IPS-18c (cell line): ENCODE measurements around the gene MB21D2.

ENCODE experiments used
- H3K4me3 ChIP-seq: 2 replicates; pipeline ENCODE4 v1.7.0; 2013; ENCODE audit warnings: low read depth, mild to moderate bottlenecking, low read length, moderate library complexity; ENCODE audit not compliant: insufficient read depth
- H3K9me3 ChIP-seq: one replicate; pipeline ENCODE4 v1.6.1; 2013; ENCODE audit warnings: mild to moderate bottlenecking, low read length, moderate library complexity; ENCODE audit not compliant: control insufficient read depth, insufficient read depth

The MB21D2 gene

GRCh38 chr3:192905980-192906678 lies 11.5 kb downstream of the MB21D2 start:
- Histone ChIP-seq H3K9me3 (no peaks in the 10 kb centered on the region), H3K4me3 (no peak overlapping the region)

GRCh38 chr3:192904632-192905289 lies 12.9 kb downstream of the MB21D2 start:
- H3K4me3 ChIP-seq = no peak overlapping the region
- H3K9me3 ChIP-seq = no peaks in the 10 kb centered on the region

GRCh38 chr3:192902549-192902948 lies 15.1 kb downstream of the MB21D2 start:
- no peaks in the 10 kb centered on the region for H3K9me3 ChIP-seq
- H3K4me3 ChIP-seq = no peak overlapping the region

- Histone ChIP-seq H3K4me3 (no peak overlapping the region), H3K9me3 (no peaks in the 10 kb centered on the region)
Measured at GRCh38 chr3:192901435-192901834, 16.2 kb downstream of the MB21D2 start.

- Histone ChIP-seq H3K4me3 (no peak overlapping the region), H3K9me3 (no peaks in the 10 kb centered on the region)
Measured at GRCh38 chr3:192899540-192899982, 18.1 kb downstream of the MB21D2 start.

- Histone ChIP-seq H3K4me3 (no peak overlapping the region), H3K9me3 (no peaks in the 10 kb centered on the region)
Measured at GRCh38 chr3:192897005-192897404, 20.7 kb downstream of the MB21D2 start.

- Histone ChIP-seq H3K4me3 (no peak overlapping the region), H3K9me3 (no peaks in the 10 kb centered on the region)
Measured at GRCh38 chr3:192896208-192896607, 21.4 kb downstream of the MB21D2 start.

GRCh38 chr3:192894676-192895075 lies 23.0 kb downstream of the MB21D2 start:
- no peaks in the 10 kb centered on the region for H3K9me3 ChIP-seq

GRCh38 chr3:192892981-192893700 lies 24.5 kb downstream of the MB21D2 start:
- H3K9me3 ChIP-seq = no peaks in the 10 kb centered on the region
- no peak overlapping the region for H3K4me3 ChIP-seq

More at GRCh38 chr3:192894676-192895075, 23.0 kb downstream of the MB21D2 start:
- H3K4me3 ChIP-seq = no peak overlapping the region

GRCh38 chr3:192890347-192891335 lies 27.0 kb downstream of the MB21D2 start:
- H3K4me3 ChIP-seq = no peak overlapping the region
- no peaks in the 10 kb centered on the region for H3K9me3 ChIP-seq

- H3K9me3 ChIP-seq = no peaks in the 10 kb centered on the region
- no peak overlapping the region for H3K4me3 ChIP-seq
Measured at GRCh38 chr3:192889679-192890078, 28.0 kb downstream of the MB21D2 start.

- no peak overlapping the region for H3K4me3 ChIP-seq
Measured at GRCh38 chr3:192888190-192888589, 29.5 kb downstream of the MB21D2 start.

GRCh38 chr3:192887701-192888100 lies 30.0 kb downstream of the MB21D2 start:
- Histone ChIP-seq H3K4me3 (no peak overlapping the region), H3K9me3 (no peaks in the 10 kb centered on the region)

More at GRCh38 chr3:192888190-192888589, 29.5 kb downstream of the MB21D2 start:
- H3K9me3 ChIP-seq = no peaks in the 10 kb centered on the region

GRCh38 chr3:192887047-192887446 lies 30.6 kb downstream of the MB21D2 start:
- Histone ChIP-seq H3K9me3 (no peaks in the 10 kb centered on the region), H3K4me3 (no peak overlapping the region)

- Histone ChIP-seq H3K9me3 (no peaks in the 10 kb centered on the region), H3K4me3 (no peak overlapping the region)
Measured at GRCh38 chr3:192884777-192885773, 32.6 kb downstream of the MB21D2 start.

- H3K9me3 ChIP-seq = no peaks in the 10 kb centered on the region
- no peak overlapping the region for H3K4me3 ChIP-seq
Measured at GRCh38 chr3:192883512-192883911, 34.1 kb downstream of the MB21D2 start.
